Right lobe of liver (tissue), 6 donors: ENCODE data around the gene MBNL2. TPM values are rescaled to one million over a fixed set of nuclear protein-coding genes. Genes with fewer than 3 reads are reported as not detected.
"Not testable (repeated sequence)": the region's sequence is repeated elsewhere in the genome, so short reads cannot be mapped to it uniquely, and the experiment has no call there.

Experiments
- ATAC-seq, 4 donors: fragments of 200-7000 bp; cut with Tn5 transposase; one replicate each; pipeline ENCODE4 v1.9.1; 2020; ENCODE audit warnings: mild to moderate bottlenecking in 4 of 4, moderate library complexity in 4 of 4
- DNase-seq, 3 donors: peaks; one replicate each; pipeline ENCODE4 v3.0.0-alpha.2; 2020
- H3K27ac ChIP-seq, 3 donors: fragments of 200-600 bp; one replicate each; pipeline ENCODE4 v1.8.0; 2022
- H3K27me3 ChIP-seq, 2 donors: fragments of 200-600 bp; one replicate each; pipeline ENCODE4 v1.8.0; 2022
- H3K36me3 ChIP-seq, 4 donors: fragments of 200-600 bp; sonication (generic) in 1 of 4; one replicate each; pipeline versions ENCODE4 v1.5.1 to v1.8.0; 2017 to 2022; ENCODE audit warnings: control low read depth in 1 of 4
- H3K4me1 ChIP-seq, 4 donors: fragments of 200-600 bp; sonication (generic) in 1 of 4; one replicate each; pipeline versions ENCODE4 v1.5.1 to v1.8.0; 2017 to 2022; ENCODE audit warnings: control low read depth in 1 of 4
- H3K4me3 ChIP-seq, 3 donors: fragments of 200-600 bp; one replicate each; pipeline ENCODE4 v1.8.0; 2022
- H3K9me3 ChIP-seq, 4 donors: fragments of 200-600 bp; sonication (generic) in 1 of 4; one replicate each; pipeline versions ENCODE4 v1.5.1 to v1.8.0; 2017 to 2022; ENCODE audit warnings: control low read depth in 1 of 4
- POLR2A ChIP-seq: fragments of 450-650 bp; IDR thresholded peaks from one replicate; pipeline ENCODE4 v1.6.1; 2017; ENCODE audit warnings: antibody characterized with exemption, mild to moderate bottlenecking
- WGBS: methylation state at CpG from one replicate; pipeline ENCODE4 v1.1.6; 2018; ENCODE audit warnings: low coverage, low lambda C conversion rate; ENCODE audit not compliant: insufficient coverage; ENCODE audit errors: missing lambda C conversion rate; 5-methylcytosine and 5-hydroxymethylcytosine counted together
- intact Hi-C, 2 donors: fragments of 100-400 bp; cut with DNase I; formaldehyde crosslinking; loops; one replicate each; pipeline versions ENCODE4 v1.11.2 to v1.14.1; 2022
- total RNA-seq, 6 experiments: library from RNA; depleted of rRNA in 2 of 6; stranded (reverse); fragments of >200 nt in 2 of 6; fragmentation: NEBNext Ultra II Directional in 3 of 6; extraction: Animal tissue kit (Norgen Biotek cat#: 25700) in 3 of 6; gene quantifications; one replicate each; pipeline versions ENCODE4 v1.1.0 to v1.2.4, GENCODE V29; 2016 to 2023
- TF ChIP-seq, protein P1 (sequence below), 4 donors: fragments of 200-600 bp in 3 of 4; fragments of 450-650 bp in 1 of 4; IDR thresholded peaks; one replicate each; pipeline versions ENCODE4 v1.5.1 to v1.8.0; 2016 to 2022; ENCODE audit warnings: antibody characterized with exemption in 4 of 4, mild to moderate bottlenecking in 2 of 4
- donor health status: DM: no; HTN: yes; CAD: no.
- donor health status: DM: no; HTN: no; CAD: no.
- donor health status: DM: no; HTN: no; CAD: no.
- donor health status: DM: no; HTN: yes; CAD: no.
- donor health status: DM: no; HTN: yes; CAD: no.

The MBNL2 gene
- total RNA-seq, 6 experiments from 2014 or later = 30.3 to 135 (median 81.5) TPM

DNA sequence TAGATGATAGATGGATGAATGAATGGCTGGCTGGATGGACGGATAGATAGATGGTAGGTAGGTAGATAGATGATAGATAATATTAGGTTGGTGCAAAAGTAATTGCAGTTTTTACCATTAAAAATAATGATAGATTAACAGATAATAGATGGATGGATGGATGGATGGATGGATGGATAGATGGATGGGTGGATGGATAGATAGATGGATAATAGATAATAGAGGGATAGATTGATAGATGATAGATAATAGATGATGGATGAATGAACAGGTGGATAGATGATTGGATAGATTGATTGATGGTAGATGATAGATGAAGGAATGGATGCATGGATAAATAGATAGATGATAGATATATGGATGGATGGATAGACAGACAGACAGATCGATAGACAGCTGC is 124.0 kb downstream of the MBNL2 start:
- WGBS = 88% methylated on average over 2 of the region's 2 CpGs
- no peak for DNase-seq
- Histone ChIP-seq H3K4me3 (no peak overlapping the region), H3K4me1 (peaks cover 0 to 29% (median 3%) of the 10 kb centered on the region in 4 donors), H3K27me3 (no peaks in the 10 kb centered on the region), H3K9me3 (no peaks in the 10 kb centered on the region), H3K36me3 (peaks cover 0 to 38% (median 13%) of the 10 kb centered on the region in 4 donors), H3K27ac (no peak overlapping the region)
- intact Hi-C loops = loop anchor here in 1 of 2 donors (10.0 kb wide), 1 partner anchor 231 kb away; no protein-coding TSS in a partner anchor
- TF ChIP-seq, protein P1, sequence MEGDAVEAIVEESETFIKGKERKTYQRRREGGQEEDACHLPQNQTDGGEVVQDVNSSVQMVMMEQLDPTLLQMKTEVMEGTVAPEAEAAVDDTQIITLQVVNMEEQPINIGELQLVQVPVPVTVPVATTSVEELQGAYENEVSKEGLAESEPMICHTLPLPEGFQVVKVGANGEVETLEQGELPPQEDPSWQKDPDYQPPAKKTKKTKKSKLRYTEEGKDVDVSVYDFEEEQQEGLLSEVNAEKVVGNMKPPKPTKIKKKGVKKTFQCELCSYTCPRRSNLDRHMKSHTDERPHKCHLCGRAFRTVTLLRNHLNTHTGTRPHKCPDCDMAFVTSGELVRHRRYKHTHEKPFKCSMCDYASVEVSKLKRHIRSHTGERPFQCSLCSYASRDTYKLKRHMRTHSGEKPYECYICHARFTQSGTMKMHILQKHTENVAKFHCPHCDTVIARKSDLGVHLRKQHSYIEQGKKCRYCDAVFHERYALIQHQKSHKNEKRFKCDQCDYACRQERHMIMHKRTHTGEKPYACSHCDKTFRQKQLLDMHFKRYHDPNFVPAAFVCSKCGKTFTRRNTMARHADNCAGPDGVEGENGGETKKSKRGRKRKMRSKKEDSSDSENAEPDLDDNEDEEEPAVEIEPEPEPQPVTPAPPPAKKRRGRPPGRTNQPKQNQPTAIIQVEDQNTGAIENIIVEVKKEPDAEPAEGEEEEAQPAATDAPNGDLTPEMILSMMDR (IDR thresholded peaks at IDR 0.05) = no peak
- no peak for TF ChIP-seq POLR2A
- ATAC-seq = no peak

DNA sequence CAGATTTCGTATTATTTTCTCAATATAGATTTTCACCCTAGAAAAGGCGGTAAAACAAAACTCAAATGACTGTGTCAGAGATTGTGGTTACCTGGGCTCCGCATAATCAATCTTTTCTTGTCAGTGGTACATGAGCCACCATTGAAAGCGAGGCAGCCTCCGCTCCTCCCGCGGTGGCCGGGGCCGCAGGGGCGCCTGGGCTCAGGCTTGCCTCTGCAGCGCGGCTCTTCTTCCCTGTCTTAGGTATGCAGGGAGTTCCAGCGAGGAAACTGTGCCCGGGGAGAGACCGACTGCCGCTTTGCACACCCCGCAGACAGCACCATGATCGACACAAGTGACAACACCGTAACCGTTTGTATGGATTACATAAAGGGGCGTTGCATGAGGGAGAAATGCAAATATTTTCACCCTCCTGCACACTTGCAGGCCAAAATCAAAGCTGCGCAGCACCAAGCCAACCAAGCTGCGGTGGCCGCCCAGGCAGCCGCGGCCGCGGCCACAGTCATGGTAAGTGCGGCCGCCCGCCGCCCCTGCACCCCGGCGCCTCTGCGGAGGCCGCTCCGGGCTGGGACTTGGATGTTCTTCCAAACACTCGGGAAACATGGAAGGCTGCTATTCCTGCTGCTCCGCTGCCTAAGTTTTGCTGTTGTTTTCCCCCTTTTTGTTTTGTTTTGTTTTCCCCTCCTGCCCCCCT is 124.6 kb downstream of the MBNL2 start:
- DNase-seq = no peak
- Histone ChIP-seq H3K4me3 (no peak overlapping the region), H3K9me3 (no peaks in the 10 kb centered on the region), H3K27ac (no peak overlapping the region), H3K36me3 (peaks cover 0 to 38% (median 13%) of the 10 kb centered on the region in 4 donors), H3K4me1 (peaks cover 0 to 24% (median 3%) of the 10 kb centered on the region in 4 donors), H3K27me3 (no peaks in the 10 kb centered on the region)
- 97% methylated on average over 13 of the region's 39 CpGs for WGBS
- intact Hi-C loops = loop anchor here in 1 of 2 donors (10.0 kb wide), 1 partner anchor 232 kb away; no protein-coding TSS in a partner anchor
- no peak for ATAC-seq
- TF ChIP-seq, protein P1 (IDR thresholded peaks at IDR 0.05) = no peak
- TF ChIP-seq POLR2A = no peak

DNA sequence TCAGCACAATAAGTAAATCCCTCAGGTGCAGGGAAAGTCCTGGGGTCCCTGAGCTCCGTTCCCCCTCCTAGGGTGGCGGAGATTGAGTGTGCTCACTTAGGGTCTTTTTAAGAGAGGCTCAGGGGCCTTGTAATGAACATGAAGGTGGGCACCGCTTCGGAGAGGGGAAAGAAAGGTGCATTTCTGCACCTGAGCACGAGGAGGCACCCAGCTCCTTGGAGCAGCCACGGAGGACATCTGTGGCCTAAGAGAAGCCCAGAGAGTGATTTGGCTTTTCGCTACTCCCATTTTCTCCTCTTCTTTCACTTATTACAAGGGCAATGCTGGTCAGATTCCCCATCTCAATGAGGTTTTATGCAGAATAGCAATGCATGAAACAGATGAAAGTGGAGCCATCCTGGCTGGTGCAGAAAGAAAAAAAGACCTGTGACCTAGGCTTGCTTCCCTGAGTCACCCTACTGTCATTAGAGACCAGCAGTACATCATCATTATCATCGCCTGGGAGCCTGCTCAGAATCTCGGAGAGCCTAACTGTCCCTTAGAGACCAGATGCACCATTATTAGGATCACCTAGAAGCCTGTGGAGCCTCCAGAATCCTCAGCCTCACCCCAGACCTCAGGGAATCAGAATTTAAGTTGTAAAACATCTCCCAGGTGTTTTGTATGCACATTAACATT is 125.3 kb downstream of the MBNL2 start:
- no peak for DNase-seq
- H3K9me3 ChIP-seq = no peaks in the 10 kb centered on the region
- H3K36me3 ChIP-seq = peaks cover 0 to 38% (median 13%) of the 10 kb centered on the region in 4 donors
- H3K27me3 ChIP-seq = no peaks in the 10 kb centered on the region
- ATAC-seq = peak in 1 of 4 donors; percentile 17
- intact Hi-C loops = loop anchor here in 1 of 2 donors (10.0 kb wide), 1 partner anchor 233 kb away; no protein-coding TSS in a partner anchor
- H3K27ac ChIP-seq = peak overlapping the region in 1 of 3 donors; percentile 73
- H3K4me3 ChIP-seq = no peak overlapping the region
- 98% methylated on average over 6 of the region's 9 CpGs for WGBS
- TF ChIP-seq, protein P1 (IDR thresholded peaks at IDR 0.05) = no peak
- TF ChIP-seq POLR2A = no peak
- H3K4me1 ChIP-seq = peaks cover 0 to 20% (median 3%) of the 10 kb centered on the region in 4 donors

DNA sequence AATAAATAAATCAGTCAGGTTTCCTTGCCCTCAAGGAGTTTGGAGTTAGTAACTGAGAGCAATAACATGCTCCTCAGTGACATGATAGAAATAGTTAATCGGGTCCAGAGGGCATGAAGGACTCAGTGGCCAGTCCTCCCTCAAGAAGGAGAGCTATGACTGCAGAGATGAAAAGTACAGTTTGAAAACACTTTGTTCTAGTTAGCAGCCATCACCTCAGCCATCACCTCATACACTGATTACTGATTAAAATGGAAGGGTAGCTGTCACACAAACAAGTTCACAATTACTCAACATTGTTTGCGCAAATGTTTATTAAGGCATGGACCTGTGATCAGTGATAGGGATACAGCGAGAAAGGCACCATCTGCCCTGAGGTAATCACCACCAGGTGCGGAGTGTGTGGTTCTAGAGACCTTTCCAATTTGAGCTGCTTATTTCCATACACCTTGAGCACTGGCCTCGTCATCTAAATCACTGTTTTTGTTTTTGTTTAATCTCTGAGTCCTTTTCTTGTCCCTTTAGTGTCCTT is 126.5 kb downstream of the MBNL2 start:
- 25% methylated on average over 5 of the region's 5 CpGs for WGBS
- intact Hi-C loops = loop anchor here in 1 of 2 donors (10.0 kb wide), 1 partner anchor 234 kb away; no protein-coding TSS in a partner anchor
- Histone ChIP-seq H3K9me3 (no peaks in the 10 kb centered on the region), H3K27ac (peak overlapping the region in 2 of 3 donors; percentile 54 to 73), H3K36me3 (peaks cover 0 to 31% (median 14%) of the 10 kb centered on the region in 4 donors), H3K27me3 (no peaks in the 10 kb centered on the region), H3K4me3 (no peak overlapping the region), H3K4me1 (peaks cover 0 to 19% (median 3%) of the 10 kb centered on the region in 4 donors)
- ATAC-seq (peak; percentile 66 to 83 (median 75)), DNase-seq (no peak)
- TF ChIP-seq, protein P1 (IDR thresholded peaks at IDR 0.05) = peak in 1 of 4 donors; percentile 13
- no peak for TF ChIP-seq POLR2A

DNA sequence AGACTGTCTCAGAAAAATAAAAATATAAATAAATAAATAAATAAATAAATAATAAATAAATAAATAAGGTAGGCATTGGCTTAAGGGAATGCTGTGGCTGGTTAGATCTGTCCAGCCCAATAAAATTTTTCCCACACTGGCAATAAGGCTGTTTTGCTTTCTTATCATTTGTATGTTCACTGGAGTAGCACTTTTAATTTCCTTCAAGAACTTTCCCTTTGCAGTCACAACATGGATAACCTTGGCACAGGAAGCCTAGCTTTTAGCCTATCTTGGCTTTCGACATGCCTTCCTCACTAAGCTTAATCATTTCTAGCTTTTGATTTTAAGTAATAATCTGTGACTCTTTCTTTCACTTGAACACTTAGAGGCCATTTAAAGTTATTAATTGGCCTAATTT is 129.9 kb downstream of the MBNL2 start:
- intact Hi-C loops, ATAC-seq: not testable (repeated sequence)

More for the DNA sequence above, 129.9 kb downstream of the MBNL2 start:
- H3K4me1 ChIP-seq = peaks cover 0 to 17% (median 8%) of the 10 kb centered on the region in 4 donors
- DNase-seq, H3K27ac ChIP-seq, H3K9me3 ChIP-seq, H3K4me3 ChIP-seq, H3K27me3 ChIP-seq: not testable (repeated sequence)
- 54% methylated on average over 1 of the region's 1 CpG for WGBS
- peaks cover 0 to 28% (median 13%) of the 10 kb centered on the region in 4 donors for H3K36me3 ChIP-seq
